ENCODE data around the gene NSD1. TPM values are rescaled to one million over a fixed set of nuclear protein-coding genes. Genes with fewer than 3 reads are reported as not detected.

Gene NSD1
- total RNA-seq, 1 experiment from 2014 or later = 58.8 TPM

DNA sequence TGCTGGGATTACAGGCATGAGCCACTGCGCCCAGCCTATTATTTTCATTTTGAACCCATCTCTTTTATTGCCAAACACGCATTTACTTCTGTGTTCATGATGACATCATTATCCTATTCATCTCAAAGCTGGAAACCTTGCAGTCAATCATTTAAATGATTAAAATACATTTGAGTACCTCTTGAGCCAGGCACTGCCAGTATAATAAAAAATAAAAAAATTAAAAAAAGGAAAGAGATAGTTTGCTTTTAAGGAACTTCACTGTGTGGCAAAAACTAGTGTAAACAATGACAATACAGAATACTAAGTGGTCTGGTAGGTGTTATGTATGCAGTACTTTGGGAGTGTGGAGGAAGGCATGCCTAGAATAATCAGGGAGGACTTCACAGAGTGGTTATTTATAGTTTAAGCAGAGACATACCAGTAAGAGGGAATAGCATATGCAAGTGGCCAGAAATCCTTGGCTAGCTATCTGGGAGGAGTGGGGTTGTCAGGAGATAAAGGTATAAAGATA lies 8.6 kb downstream of the NSD1 start:
- DNase-seq (ENCODE audit: low read depth, low spot score) (no peak), ATAC-seq (no peak)
- ChIA-PET POLR2A (interaction anchor here (1.0 kb wide), 1 partner anchor 12 kb away, joined by 3 read pairs; no protein-coding TSS in a partner anchor), RAD21 (ENCODE audit: low non-redundant PET in 1 of 2, low total read pairs in 2 of 2, uncharacterized antibody in 2 of 2, unreplicated experiment in 2 of 2) (no interaction called here), CTCF (no interaction called here)
- BruUV-seq (replicated peaks) = no TSS peak
- TF ChIP-seq, protein P1, sequence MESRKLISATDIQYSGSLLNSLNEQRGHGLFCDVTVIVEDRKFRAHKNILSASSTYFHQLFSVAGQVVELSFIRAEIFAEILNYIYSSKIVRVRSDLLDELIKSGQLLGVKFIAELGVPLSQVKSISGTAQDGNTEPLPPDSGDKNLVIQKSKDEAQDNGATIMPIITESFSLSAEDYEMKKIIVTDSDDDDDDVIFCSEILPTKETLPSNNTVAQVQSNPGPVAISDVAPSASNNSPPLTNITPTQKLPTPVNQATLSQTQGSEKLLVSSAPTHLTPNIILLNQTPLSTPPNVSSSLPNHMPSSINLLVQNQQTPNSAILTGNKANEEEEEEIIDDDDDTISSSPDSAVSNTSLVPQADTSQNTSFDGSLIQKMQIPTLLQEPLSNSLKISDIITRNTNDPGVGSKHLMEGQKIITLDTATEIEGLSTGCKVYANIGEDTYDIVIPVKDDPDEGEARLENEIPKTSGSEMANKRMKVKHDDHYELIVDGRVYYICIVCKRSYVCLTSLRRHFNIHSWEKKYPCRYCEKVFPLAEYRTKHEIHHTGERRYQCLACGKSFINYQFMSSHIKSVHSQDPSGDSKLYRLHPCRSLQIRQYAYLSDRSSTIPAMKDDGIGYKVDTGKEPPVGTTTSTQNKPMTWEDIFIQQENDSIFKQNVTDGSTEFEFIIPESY (IDR thresholded peaks at IDR 0.05; ENCODE audit: extremely low read depth, insufficient replicate concordance, low read length) = no peak
- no peak for TF ChIP-seq EGR1 (IDR thresholded peaks at IDR 0.05; ENCODE audit: low read depth)
- TF ChIP-seq FOSL1 (IDR thresholded peaks at IDR 0.05; ENCODE audit: low read depth) = no peak
- TF ChIP-seq CTCF (IDR thresholded peaks at IDR 0.05 in 2 of 3, conservative IDR thresholded peaks at IDR 0.05 in 1 of 3; ENCODE audit: borderline replicate concordance in 1 of 3, insufficient read depth in 1 of 3, low read depth in 2 of 3, low read length in 2 of 3) = no peak
- TF ChIP-seq JUND (IDR thresholded peaks at IDR 0.05) = no peak
- no peak for TF ChIP-seq CBX3 (IDR thresholded peaks at IDR 0.05; ENCODE audit: low read depth)
- TF ChIP-seq ATF3 (IDR thresholded peaks at IDR 0.05) = no peak
- no peak for TF ChIP-seq YY1 (IDR thresholded peaks at IDR 0.05; ENCODE audit: extremely low read depth, insufficient replicate concordance, low read depth, low read length)
- no peak for TF ChIP-seq TCF7L2 (IDR thresholded peaks at IDR 0.05; ENCODE audit: borderline replicate concordance, extremely low read depth, insufficient read depth, insufficient read length)
- TF ChIP-seq REST (IDR thresholded peaks at IDR 0.05; ENCODE audit: low read depth) = no peak
- TF ChIP-seq RAD21 (IDR thresholded peaks at IDR 0.05; ENCODE audit: low read depth) = no peak
- no peak for TF ChIP-seq EZH2 (IDR thresholded peaks at IDR 0.05)
- TF ChIP-seq POLR2A (IDR thresholded peaks at IDR 0.05; ENCODE audit: borderline replicate concordance, extremely low read depth, insufficient read depth, insufficient read length) = no peak
- no peak for TF ChIP-seq ZFX (IDR thresholded peaks at IDR 0.05)
- TF ChIP-seq CEBPB (IDR thresholded peaks at IDR 0.05; ENCODE audit: low read depth) = no peak
- TF ChIP-seq SIN3A (IDR thresholded peaks at IDR 0.05; ENCODE audit: low read depth) = no peak
- TF ChIP-seq ZNF274 (IDR thresholded peaks at IDR 0.05; ENCODE audit: low read depth, low read length) = no peak
- TF ChIP-seq POLR2AphosphoS5 (IDR thresholded peaks at IDR 0.05; ENCODE audit: low read depth, low read length) = no peak
- TF ChIP-seq SP1 (IDR thresholded peaks at IDR 0.05; ENCODE audit: low read depth) = no peak
- no peak for TF ChIP-seq SRF (IDR thresholded peaks at IDR 0.05; ENCODE audit: low read depth)
- H3K36me3 ChIP-seq (ENCODE audit: control insufficient read depth in 1 of 2, insufficient read depth in 2 of 2, low read length in 2 of 2) = peaks cover 11 to 31% of the 10 kb centered on the region in 2 experiments; a peak in 3 of 4 replicates
- no peaks in the 10 kb centered on the region for H3K9me3 ChIP-seq (ENCODE audit: control insufficient read depth in 1 of 2, insufficient read depth in 1 of 2, low read depth in 1 of 2, low read length in 2 of 2)
- peaks cover 4% of the 10 kb centered on the region; the same call in 1 of the 2 replicates for H4K20me1 ChIP-seq (ENCODE audit: insufficient read depth)
- H3K79me2 ChIP-seq (ENCODE audit: insufficient read depth, low read length) = peaks cover 91% of the 10 kb centered on the region
- no peaks in the 10 kb centered on the region for H3K27me3 ChIP-seq (ENCODE audit: insufficient read depth, low read length)
- no peak overlapping the region for H3K9ac ChIP-seq (ENCODE audit: low read length)
- intact Hi-C loops (cut with micrococcal nuclease) = no loop called here
- no peak overlapping the region for H3K27ac ChIP-seq (ENCODE audit: low read depth, low read length)
- H3K4me2 ChIP-seq (ENCODE audit: low read length) = no peak overlapping the region
- no peak overlapping the region for H2AFZ ChIP-seq (ENCODE audit: low read depth, low read length, poor library complexity, severe bottlenecking)
- no peak overlapping the region for H3K4me3 ChIP-seq (replicated peaks in 1 of 2; ENCODE audit: low read depth in 1 of 2, low read length in 2 of 2)
- H3K4me1 ChIP-seq (ENCODE audit: control insufficient read depth in 1 of 2, insufficient read depth in 2 of 2, low read length in 2 of 2) = no peaks in the 10 kb centered on the region
- H3K9me2 ChIP-seq (ENCODE audit: insufficient read depth) = no peaks in the 10 kb centered on the region

All from HCT116 (cell line).